ENCODE data around the gene LPGAT1.

DNA sequence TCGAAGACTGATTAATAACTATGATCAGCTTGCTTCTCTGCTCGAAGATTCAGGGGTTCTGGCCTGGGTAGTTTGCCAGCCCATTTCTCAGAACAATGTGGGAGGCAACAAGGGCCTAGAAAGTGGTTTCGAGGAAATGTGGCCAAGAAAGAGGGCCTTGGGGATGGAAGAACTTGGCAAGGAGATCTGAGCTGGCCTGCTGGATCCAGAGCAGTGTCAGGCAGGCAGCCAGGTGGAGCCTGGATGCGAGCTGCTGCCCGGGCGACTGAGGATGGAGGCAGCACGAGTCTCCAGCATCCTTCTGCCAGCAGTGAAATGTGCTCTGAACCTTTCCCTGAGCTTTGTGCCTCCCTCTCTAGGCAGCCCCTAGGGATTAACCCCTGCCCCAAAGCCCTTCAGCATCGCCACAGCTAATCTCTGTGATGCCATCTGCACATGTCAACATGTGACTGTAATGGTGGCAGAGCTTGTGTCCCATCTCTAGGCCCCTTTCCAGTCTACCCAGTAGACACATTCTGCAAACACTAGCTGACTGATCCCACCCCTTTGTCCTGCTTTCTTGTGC is 94.1 kb downstream of the LPGAT1 start:
- no peak for TF ChIP-seq POLR2AphosphoS5 (IDR thresholded peaks at IDR 0.05; ENCODE audit: borderline replicate concordance, low read depth, low read length)
- no peak for TF ChIP-seq EZH2 (IDR thresholded peaks at IDR 0.05)
